Panc1 (cell line): ENCODE data around the gene ERMP1.

Source experiments
- POLR2AphosphoS5 ChIP-seq: IDR thresholded peaks from 2 replicates; pipeline ENCODE4 v1.6.1; 2012; ENCODE audit warnings: mild to moderate bottlenecking, low read depth, low read length, moderate library complexity
- SIN3A ChIP-seq: IDR thresholded peaks from 2 replicates; pipeline ENCODE4 v1.6.1; 2012; ENCODE audit warnings: low read depth, mild to moderate bottlenecking, low read length, moderate library complexity, borderline replicate concordance; ENCODE audit not compliant: insufficient read depth
- TCF7L2 ChIP-seq: IDR thresholded peaks from 2 replicates; pipeline ENCODE4 v1.6.1; 2011; ENCODE audit warnings: mild to moderate bottlenecking, low read depth, low read length, inconsistent platforms
- TF ChIP-seq, protein P1 (sequence below): fragments of 450-650 bp; IDR thresholded peaks from 2 replicates; pipeline ENCODE4 v1.5.1; 2017; ENCODE audit warnings: mild to moderate bottlenecking
- TF ChIP-seq, protein P2 (sequence below), 2 experiments: IDR thresholded peaks; 2 replicates each; pipeline ENCODE4 v1.6.1; 2011 to 2012; ENCODE audit warnings: low read depth in 2 of 2, control low read depth in 1 of 2, low read length in 1 of 2, mild to moderate bottlenecking in 1 of 2, moderate library complexity in 1 of 2; ENCODE audit not compliant: insufficient read depth in 1 of 2

DNA sequence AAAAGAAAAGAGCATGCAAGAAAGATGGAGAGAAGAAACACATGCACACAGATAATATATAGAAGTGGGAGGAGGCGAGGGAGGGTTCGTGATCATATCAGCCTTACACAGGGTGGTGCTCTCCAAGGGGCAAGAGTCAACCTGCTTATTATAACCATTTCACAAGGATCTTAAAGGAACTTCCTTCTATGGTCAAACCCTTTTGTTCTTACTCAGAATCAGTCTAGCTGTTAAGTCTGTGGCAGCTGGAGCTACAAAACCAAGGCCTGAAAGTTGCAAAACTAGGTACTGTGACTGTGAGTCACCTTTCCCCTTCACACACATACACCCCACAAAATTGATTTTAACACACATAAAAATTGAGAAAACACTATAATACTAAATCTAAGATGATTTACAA, 18.5 kb upstream of the ERMP1 start:
- TF ChIP-seq SIN3A (no peak), POLR2AphosphoS5 (no peak), TCF7L2 (no peak)
- TF ChIP-seq, protein P1, sequence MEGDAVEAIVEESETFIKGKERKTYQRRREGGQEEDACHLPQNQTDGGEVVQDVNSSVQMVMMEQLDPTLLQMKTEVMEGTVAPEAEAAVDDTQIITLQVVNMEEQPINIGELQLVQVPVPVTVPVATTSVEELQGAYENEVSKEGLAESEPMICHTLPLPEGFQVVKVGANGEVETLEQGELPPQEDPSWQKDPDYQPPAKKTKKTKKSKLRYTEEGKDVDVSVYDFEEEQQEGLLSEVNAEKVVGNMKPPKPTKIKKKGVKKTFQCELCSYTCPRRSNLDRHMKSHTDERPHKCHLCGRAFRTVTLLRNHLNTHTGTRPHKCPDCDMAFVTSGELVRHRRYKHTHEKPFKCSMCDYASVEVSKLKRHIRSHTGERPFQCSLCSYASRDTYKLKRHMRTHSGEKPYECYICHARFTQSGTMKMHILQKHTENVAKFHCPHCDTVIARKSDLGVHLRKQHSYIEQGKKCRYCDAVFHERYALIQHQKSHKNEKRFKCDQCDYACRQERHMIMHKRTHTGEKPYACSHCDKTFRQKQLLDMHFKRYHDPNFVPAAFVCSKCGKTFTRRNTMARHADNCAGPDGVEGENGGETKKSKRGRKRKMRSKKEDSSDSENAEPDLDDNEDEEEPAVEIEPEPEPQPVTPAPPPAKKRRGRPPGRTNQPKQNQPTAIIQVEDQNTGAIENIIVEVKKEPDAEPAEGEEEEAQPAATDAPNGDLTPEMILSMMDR: no peak
- TF ChIP-seq, protein P2, sequence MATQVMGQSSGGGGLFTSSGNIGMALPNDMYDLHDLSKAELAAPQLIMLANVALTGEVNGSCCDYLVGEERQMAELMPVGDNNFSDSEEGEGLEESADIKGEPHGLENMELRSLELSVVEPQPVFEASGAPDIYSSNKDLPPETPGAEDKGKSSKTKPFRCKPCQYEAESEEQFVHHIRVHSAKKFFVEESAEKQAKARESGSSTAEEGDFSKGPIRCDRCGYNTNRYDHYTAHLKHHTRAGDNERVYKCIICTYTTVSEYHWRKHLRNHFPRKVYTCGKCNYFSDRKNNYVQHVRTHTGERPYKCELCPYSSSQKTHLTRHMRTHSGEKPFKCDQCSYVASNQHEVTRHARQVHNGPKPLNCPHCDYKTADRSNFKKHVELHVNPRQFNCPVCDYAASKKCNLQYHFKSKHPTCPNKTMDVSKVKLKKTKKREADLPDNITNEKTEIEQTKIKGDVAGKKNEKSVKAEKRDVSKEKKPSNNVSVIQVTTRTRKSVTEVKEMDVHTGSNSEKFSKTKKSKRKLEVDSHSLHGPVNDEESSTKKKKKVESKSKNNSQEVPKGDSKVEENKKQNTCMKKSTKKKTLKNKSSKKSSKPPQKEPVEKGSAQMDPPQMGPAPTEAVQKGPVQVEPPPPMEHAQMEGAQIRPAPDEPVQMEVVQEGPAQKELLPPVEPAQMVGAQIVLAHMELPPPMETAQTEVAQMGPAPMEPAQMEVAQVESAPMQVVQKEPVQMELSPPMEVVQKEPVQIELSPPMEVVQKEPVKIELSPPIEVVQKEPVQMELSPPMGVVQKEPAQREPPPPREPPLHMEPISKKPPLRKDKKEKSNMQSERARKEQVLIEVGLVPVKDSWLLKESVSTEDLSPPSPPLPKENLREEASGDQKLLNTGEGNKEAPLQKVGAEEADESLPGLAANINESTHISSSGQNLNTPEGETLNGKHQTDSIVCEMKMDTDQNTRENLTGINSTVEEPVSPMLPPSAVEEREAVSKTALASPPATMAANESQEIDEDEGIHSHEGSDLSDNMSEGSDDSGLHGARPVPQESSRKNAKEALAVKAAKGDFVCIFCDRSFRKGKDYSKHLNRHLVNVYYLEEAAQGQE (IDR thresholded peaks at IDR 0.05; ENCODE audit: insufficient read depth in 1 of 2, low read depth in 2 of 2, low read length in 1 of 2): no peak
